NCI-H82 treated with DMSO at 0.1 percent for 48 hours (cell line): ENCODE data around the gene RPS6KA6.
"Not testable (repeated sequence)": the region's sequence is repeated elsewhere in the genome, so short reads cannot be mapped to it uniquely, and the experiment has no call there.

Experiments
- DNase-seq: peaks from one replicate; lab custom pipeline; 2025; ENCODE audit not compliant: unreplicated experiment; lab: John Stamatoyannopoulos, UW

The RPS6KA6 gene

GRCh38 chrX:84165711-84166110 is 22.3 kb downstream of the RPS6KA6 start:
- no peak for DNase-seq

GRCh38 chrX:84162401-84162800 is 25.6 kb downstream of the RPS6KA6 start:
- DNase-seq, result no peak

GRCh38 chrX:84161641-84162040 is 26.4 kb downstream of the RPS6KA6 start:
- no peak for DNase-seq

GRCh38 chrX:84160736-84161135 is 27.3 kb downstream of the RPS6KA6 start:
- DNase-seq, result no peak

- DNase-seq, result no peak
These were observed 31.2 kb downstream of the RPS6KA6 start for GRCh38 chrX:84156821-84157220.

- DNase-seq, result no peak
These were observed 32.1 kb downstream of the RPS6KA6 start for GRCh38 chrX:84155938-84156337.

GRCh38 chrX:84153538-84153937 is 34.5 kb downstream of the RPS6KA6 start:
- no peak for DNase-seq

- DNase-seq, result no peak
These were observed 43.0 kb downstream of the RPS6KA6 start for GRCh38 chrX:84144991-84145390.

- no peak for DNase-seq
These were observed 43.7 kb downstream of the RPS6KA6 start for GRCh38 chrX:84144281-84144680.

GRCh38 chrX:84133023-84133422 is 55.0 kb downstream of the RPS6KA6 start:
- no peak for DNase-seq

GRCh38 chrX:84123585-84123984 is 64.4 kb downstream of the RPS6KA6 start:
- DNase-seq, result no peak

GRCh38 chrX:84118769-84119168 is 69.2 kb downstream of the RPS6KA6 start:
- no peak for DNase-seq

GRCh38 chrX:84118315-84118714 is 69.7 kb downstream of the RPS6KA6 start:
- DNase-seq, result no peak

- DNase-seq, result no peak
These were observed 79.4 kb downstream of the RPS6KA6 start for GRCh38 chrX:84108584-84108983.

- no peak for DNase-seq
These were observed 88.9 kb downstream of the RPS6KA6 start for GRCh38 chrX:84099120-84099519.

- DNase-seq, result not testable (repeated sequence)
These were observed 108.4 kb downstream of the RPS6KA6 start for GRCh38 chrX:84079479-84080197.

GRCh38 chrX:84078991-84079390 is 109.0 kb downstream of the RPS6KA6 start:
- no peak for DNase-seq

- DNase-seq, result no peak
These were observed 123.2 kb downstream of the RPS6KA6 start for GRCh38 chrX:84064814-84065213.

GRCh38 chrX:84064164-84064563 is 123.8 kb downstream of the RPS6KA6 start:
- DNase-seq, result no peak

GRCh38 chrX:84047339-84047738 is 140.7 kb downstream of the RPS6KA6 start:
- DNase-seq, result peak; percentile 0

- DNase-seq, result peak; percentile 36
These were observed 141.5 kb downstream of the RPS6KA6 start for GRCh38 chrX:84046403-84046984.

- no peak for DNase-seq
These were observed 143.9 kb downstream of the RPS6KA6 start for GRCh38 chrX:84044051-84044450.
